ENCODE measurements around the gene SHANK1.

Gene SHANK1

DNA sequence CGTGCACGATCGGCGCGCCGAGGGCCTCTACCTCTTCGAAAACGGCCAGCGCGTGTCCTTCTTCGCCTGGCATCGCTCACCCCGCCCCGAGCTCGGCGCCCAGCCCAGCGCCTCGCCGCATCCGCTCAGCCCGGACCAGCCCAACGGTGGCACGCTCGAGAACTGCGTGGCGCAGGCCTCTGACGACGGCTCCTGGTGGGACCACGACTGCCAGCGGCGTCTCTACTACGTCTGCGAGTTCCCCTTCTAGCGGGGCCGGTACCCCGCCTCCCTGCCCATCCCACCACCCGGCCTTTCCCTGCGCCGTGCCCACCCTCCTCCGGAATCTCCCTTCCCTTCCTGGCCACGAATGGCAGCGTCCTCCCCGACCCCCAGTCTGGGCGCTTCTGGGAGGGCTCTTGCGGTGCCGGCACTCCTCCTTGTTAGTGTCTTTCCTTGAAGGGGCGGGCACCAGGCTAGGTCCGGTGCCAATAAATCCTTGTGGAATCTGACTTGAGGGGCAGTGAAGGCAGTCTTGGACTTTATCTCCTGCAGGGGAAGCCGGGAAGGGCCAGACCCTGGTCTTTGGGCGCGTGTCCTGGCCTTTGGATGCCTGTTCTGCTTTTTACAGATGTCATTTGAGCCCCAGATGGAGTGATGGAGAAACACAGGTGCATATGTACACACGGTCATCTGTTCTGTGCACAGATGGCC lies 5.8 kb upstream of the SHANK1 start (continued):
- TF ChIP-seq, protein P1, sequence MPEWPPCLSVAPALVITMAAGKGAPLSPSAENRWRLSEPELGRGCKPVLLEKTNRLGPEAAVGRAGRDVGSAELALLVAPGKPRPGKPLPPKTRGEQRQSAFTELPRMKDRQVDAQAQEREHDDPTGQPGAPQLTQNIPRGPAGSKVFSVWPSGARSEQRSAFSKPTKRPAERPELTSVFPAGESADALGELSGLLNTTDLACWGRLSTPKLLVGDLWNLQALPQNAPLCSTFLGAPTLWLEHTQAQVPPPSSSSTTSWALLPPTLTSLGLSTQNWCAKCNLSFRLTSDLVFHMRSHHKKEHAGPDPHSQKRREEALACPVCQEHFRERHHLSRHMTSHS (tag by site-specific recombination; IDR thresholded peaks at IDR 0.05), result no peak
- TF ChIP-seq TRIM28 (IDR thresholded peaks at IDR 0.05; ENCODE audit: borderline replicate concordance, low read length) (no peak), ZNF791 (tag by site-specific recombination; IDR thresholded peaks at IDR 0.05) (no peak), ZNF548 (tag by site-specific recombination; IDR thresholded peaks at IDR 0.05) (no peak), HOXC10 (CRISPR knock-in tag; IDR thresholded peaks at IDR 0.05) (no peak), SCRT2 (tag by site-specific recombination; IDR thresholded peaks at IDR 0.05) (no peak; the same call in 1 of the 2 replicates), ZNF654 (tag by site-specific recombination; IDR thresholded peaks at IDR 0.05; ENCODE audit: low read depth) (no peak), PRDM1 (tag by site-specific recombination; IDR thresholded peaks at IDR 0.05) (no peak), ZNF335 (tag by site-specific recombination; conservative IDR thresholded peaks at IDR 0.05) (peak; percentile 78), FEZF1 (tag by site-specific recombination; IDR thresholded peaks at IDR 0.05) (no peak), BCL11A (tag by site-specific recombination; IDR thresholded peaks at IDR 0.05; ENCODE audit: low read depth) (no peak), GLIS1 (tag by site-specific recombination; IDR thresholded peaks at IDR 0.05) (no peak), ZFHX2 (tag by site-specific recombination; conservative IDR thresholded peaks at IDR 0.05) (no peak), REPIN1 (tag by site-specific recombination; IDR thresholded peaks at IDR 0.05; ENCODE audit: low read depth) (no peak), ZBTB7A (tag by site-specific recombination; IDR thresholded peaks at IDR 0.05; ENCODE audit: low read depth) (no peak), HOXD13 (CRISPR knock-in tag; IDR thresholded peaks at IDR 0.05; ENCODE audit: borderline replicate concordance) (no peak), ZNF785 (tag by site-specific recombination; IDR thresholded peaks at IDR 0.05) (peak; percentile 67; the same call in 1 of the 2 replicates), KLF10 (tag by site-specific recombination; IDR thresholded peaks at IDR 0.05) (no peak), ZNF837 (tag by site-specific recombination; IDR thresholded peaks at IDR 0.05) (no peak), MEIS1 (CRISPR knock-in tag; IDR thresholded peaks at IDR 0.05; ENCODE audit: borderline replicate concordance) (no peak), ZNF558 (tag by site-specific recombination; IDR thresholded peaks at IDR 0.05) (no peak), HOXA7 (CRISPR knock-in tag; IDR thresholded peaks at IDR 0.05; ENCODE audit: borderline replicate concordance) (no peak), ZBTB1 (tag by site-specific recombination; IDR thresholded peaks at IDR 0.05) (no peak)
- TF ChIP-seq, protein P2, sequence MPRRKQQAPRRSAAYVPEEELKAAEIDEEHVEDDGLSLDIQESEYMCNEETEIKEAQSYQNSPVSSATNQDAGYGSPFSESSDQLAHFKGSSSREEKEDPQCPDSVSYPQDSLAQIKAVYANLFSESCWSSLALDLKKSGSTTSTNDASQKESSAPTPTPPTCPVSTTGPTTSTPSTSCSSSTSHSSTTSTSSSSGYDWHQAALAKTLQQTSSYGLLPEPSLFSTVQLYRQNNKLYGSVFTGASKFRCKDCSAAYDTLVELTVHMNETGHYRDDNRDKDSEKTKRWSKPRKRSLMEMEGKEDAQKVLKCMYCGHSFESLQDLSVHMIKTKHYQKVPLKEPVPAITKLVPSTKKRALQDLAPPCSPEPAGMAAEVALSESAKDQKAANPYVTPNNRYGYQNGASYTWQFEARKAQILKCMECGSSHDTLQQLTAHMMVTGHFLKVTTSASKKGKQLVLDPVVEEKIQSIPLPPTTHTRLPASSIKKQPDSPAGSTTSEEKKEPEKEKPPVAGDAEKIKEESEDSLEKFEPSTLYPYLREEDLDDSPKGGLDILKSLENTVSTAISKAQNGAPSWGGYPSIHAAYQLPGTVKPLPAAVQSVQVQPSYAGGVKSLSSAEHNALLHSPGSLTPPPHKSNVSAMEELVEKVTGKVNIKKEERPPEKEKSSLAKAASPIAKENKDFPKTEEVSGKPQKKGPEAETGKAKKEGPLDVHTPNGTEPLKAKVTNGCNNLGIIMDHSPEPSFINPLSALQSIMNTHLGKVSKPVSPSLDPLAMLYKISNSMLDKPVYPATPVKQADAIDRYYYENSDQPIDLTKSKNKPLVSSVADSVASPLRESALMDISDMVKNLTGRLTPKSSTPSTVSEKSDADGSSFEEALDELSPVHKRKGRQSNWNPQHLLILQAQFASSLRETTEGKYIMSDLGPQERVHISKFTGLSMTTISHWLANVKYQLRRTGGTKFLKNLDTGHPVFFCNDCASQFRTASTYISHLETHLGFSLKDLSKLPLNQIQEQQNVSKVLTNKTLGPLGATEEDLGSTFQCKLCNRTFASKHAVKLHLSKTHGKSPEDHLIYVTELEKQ (tag by site-specific recombination; IDR thresholded peaks at IDR 0.05; ENCODE audit: borderline replicate concordance), result no peak
- TF ChIP-seq, protein P3, sequence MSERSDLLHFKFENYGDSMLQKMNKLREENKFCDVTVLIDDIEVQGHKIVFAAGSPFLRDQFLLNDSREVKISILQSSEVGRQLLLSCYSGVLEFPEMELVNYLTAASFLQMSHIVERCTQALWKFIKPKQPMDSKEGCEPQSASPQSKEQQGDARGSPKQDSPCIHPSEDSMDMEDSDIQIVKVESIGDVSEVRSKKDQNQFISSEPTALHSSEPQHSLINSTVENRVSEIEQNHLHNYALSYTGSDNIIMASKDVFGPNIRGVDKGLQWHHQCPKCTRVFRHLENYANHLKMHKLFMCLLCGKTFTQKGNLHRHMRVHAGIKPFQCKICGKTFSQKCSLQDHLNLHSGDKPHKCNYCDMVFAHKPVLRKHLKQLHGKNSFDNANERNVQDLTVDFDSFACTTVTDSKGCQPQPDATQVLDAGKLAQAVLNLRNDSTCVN (tag by site-specific recombination; optimal IDR thresholded peaks at IDR 0.05), result no peak
- TF ChIP-seq, protein P4, sequence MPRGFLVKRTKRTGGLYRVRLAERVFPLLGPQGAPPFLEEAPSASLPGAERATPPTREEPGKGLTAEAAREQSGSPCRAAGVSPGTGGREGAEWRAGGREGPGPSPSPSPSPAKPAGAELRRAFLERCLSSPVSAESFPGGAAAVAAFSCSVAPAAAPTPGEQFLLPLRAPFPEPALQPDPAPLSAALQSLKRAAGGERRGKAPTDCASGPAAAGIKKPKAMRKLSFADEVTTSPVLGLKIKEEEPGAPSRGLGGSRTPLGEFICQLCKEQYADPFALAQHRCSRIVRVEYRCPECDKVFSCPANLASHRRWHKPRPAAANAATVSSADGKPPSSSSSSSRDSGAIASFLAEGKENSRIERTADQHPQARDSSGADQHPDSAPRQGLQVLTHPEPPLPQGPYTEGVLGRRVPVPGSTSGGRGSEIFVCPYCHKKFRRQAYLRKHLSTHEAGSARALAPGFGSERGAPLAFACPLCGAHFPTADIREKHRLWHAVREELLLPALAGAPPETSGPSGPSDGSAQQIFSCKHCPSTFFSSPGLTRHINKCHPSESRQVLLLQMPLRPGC (tag by site-specific recombination; IDR thresholded peaks at IDR 0.05), result peak; percentile 25; the same call in 1 of the 2 replicates
- TF ChIP-seq, protein P5, sequence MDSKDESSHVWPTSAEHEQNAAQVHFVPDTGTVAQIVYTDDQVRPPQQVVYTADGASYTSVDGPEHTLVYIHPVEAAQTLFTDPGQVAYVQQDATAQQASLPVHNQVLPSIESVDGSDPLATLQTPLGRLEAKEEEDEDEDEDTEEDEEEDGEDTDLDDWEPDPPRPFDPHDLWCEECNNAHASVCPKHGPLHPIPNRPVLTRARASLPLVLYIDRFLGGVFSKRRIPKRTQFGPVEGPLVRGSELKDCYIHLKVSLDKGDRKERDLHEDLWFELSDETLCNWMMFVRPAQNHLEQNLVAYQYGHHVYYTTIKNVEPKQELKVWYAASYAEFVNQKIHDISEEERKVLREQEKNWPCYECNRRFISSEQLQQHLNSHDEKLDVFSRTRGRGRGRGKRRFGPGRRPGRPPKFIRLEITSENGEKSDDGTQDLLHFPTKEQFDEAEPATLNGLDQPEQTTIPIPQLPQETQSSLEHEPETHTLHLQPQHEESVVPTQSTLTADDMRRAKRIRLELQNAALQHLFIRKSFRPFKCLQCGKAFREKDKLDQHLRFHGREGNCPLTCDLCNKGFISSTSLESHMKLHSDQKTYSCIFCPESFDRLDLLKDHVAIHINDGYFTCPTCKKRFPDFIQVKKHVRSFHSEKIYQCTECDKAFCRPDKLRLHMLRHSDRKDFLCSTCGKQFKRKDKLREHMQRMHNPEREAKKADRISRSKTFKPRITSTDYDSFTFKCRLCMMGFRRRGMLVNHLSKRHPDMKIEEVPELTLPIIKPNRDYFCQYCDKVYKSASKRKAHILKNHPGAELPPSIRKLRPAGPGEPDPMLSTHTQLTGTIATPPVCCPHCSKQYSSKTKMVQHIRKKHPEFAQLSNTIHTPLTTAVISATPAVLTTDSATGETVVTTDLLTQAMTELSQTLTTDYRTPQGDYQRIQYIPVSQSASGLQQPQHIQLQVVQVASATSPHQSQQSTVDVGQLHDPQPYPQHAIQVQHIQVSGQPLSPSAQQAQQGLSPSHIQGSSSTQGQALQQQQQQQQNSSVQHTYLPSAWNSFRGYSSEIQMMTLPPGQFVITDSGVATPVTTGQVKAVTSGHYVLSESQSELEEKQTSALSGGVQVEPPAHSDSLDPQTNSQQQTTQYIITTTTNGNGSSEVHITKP (tag by site-specific recombination; IDR thresholded peaks at IDR 0.05), result peak; percentile 89
- TF ChIP-seq, protein P6, sequence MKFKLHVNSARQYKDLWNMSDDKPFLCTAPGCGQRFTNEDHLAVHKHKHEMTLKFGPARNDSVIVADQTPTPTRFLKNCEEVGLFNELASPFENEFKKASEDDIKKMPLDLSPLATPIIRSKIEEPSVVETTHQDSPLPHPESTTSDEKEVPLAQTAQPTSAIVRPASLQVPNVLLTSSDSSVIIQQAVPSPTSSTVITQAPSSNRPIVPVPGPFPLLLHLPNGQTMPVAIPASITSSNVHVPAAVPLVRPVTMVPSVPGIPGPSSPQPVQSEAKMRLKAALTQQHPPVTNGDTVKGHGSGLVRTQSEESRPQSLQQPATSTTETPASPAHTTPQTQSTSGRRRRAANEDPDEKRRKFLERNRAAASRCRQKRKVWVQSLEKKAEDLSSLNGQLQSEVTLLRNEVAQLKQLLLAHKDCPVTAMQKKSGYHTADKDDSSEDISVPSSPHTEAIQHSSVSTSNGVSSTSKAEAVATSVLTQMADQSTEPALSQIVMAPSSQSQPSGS (tag by site-specific recombination; IDR thresholded peaks at IDR 0.05; ENCODE audit: low read depth), result no peak
